OCI-LY7 (cell line): Measurements from ENCODE around the gene USP37.

ENCODE experiments used
- EZH2phosphoT487 ChIP-seq: fragments of 200-600 bp; sonication (generic); IDR thresholded peaks from 2 replicates; pipeline ENCODE4 v1.6.1; 2018; ENCODE audit warnings: low read depth, borderline replicate concordance, mild to moderate bottlenecking, mixed run types, antibody characterized with exemption, low read length, moderate library complexity, mixed read lengths
- TF ChIP-seq, protein P1 (sequence below): fragments of 200-600 bp; sonication (generic); conservative IDR thresholded peaks from 2 replicates; pipeline ENCODE4 v1.5.1; 2014; ENCODE audit warnings: mild to moderate bottlenecking, antibody characterized with exemption, low read length, moderate library complexity, mixed read lengths

DNA sequence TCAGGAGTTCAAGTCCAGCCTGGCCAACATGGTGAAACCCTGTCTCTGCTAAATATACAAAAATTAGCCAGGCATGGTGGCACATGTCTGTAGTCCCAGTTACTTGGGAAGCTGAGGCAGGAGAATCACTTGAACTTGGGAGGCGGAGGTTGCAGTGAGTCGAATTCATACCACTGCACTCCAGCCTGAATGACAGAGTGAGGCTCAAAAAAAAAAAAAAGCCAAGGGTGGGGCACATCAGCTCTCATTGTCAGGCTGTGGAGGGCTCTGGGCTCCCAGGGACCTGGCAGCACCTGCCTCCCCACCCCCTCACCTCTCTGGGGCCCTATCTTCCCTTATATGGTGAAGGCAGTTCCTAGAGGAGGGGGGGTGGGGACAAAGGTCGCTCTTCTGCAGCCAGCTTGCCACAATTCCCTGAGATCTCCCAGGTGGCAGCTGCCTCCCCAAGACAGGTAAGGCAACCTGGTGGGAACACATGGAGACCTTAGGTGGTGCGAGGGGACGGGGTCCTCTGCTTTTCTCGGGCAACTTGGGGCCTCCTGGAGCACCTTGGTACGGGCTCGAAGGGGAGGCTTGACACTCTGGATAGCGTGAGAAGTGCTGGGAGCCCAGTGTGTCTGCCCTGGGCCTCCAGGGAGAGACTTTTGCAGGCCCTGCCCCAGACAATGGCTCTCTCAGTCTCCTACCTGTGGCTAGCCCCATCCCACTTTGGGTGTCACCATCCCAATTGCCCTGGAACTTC lies 149.3 kb downstream of the USP37 start, which contains the start of gene VIL1:
- TF ChIP-seq, protein P1, sequence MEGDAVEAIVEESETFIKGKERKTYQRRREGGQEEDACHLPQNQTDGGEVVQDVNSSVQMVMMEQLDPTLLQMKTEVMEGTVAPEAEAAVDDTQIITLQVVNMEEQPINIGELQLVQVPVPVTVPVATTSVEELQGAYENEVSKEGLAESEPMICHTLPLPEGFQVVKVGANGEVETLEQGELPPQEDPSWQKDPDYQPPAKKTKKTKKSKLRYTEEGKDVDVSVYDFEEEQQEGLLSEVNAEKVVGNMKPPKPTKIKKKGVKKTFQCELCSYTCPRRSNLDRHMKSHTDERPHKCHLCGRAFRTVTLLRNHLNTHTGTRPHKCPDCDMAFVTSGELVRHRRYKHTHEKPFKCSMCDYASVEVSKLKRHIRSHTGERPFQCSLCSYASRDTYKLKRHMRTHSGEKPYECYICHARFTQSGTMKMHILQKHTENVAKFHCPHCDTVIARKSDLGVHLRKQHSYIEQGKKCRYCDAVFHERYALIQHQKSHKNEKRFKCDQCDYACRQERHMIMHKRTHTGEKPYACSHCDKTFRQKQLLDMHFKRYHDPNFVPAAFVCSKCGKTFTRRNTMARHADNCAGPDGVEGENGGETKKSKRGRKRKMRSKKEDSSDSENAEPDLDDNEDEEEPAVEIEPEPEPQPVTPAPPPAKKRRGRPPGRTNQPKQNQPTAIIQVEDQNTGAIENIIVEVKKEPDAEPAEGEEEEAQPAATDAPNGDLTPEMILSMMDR: no peak
- no peak for TF ChIP-seq EZH2phosphoT487
